ENCODE results near the gene KHDC1L.

DNA sequence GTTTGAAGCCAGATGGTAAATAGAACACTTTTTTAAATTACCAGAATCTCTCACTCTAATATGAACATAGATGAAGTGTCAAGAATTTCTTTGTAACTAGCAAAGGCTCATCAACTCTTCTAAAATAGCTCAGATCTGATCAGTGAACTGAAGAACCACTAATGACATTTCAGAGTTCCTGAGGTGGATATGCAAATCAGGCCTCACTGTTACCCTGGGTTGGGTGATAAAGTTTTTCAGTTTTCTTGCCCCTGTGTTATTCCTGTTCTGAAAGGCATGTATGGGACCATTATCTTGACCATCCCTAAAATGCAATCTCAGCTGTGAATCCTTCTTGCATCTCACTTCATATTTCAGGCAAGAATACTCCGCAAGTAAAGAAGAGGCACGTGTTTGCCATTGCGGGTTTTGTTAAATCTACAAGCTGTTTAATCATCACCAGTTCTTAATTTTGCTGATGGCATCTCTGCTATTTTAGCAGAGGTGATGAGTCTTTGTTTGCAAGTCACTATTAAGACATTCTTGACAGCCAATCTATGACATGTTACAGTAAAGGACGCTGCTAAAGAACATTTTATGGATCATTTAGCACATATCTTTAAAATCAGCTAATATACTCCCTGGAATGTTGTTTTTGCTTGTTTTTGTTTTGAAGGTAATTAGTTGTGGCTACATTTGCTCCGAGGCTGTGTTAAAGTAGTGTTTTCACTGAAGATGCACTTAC, 47.9 kb downstream of the KHDC1L start:
- no peak for TF ChIP-seq ZFP30 (CRISPR knock-in tag; IDR thresholded peaks at IDR 0.05)
- TF ChIP-seq, protein P1, sequence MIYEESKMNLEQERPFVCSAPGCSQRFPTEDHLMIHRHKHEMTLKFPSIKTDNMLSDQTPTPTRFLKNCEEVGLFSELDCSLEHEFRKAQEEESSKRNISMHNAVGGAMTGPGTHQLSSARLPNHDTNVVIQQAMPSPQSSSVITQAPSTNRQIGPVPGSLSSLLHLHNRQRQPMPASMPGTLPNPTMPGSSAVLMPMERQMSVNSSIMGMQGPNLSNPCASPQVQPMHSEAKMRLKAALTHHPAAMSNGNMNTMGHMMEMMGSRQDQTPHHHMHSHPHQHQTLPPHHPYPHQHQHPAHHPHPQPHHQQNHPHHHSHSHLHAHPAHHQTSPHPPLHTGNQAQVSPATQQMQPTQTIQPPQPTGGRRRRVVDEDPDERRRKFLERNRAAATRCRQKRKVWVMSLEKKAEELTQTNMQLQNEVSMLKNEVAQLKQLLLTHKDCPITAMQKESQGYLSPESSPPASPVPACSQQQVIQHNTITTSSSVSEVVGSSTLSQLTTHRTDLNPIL (CRISPR knock-in tag; IDR thresholded peaks at IDR 0.05; ENCODE audit: low read depth), result no peak
- no peak for TF ChIP-seq ZFP3 (CRISPR knock-in tag; IDR thresholded peaks at IDR 0.05)
- TF ChIP-seq TOX (CRISPR knock-in tag; IDR thresholded peaks at IDR 0.05; ENCODE audit: borderline replicate concordance), result no peak
- no peak for TF ChIP-seq TCF4 (CRISPR knock-in tag; IDR thresholded peaks at IDR 0.05; ENCODE audit: borderline replicate concordance)
- no peak for TF ChIP-seq RARB (CRISPR knock-in tag; IDR thresholded peaks at IDR 0.05)
- no peak for TF ChIP-seq ZNF8 (CRISPR knock-in tag; IDR thresholded peaks at IDR 0.05)
- no peak for TF ChIP-seq ARNTL (CRISPR knock-in tag; IDR thresholded peaks at IDR 0.05; ENCODE audit: borderline replicate concordance, low read depth)
- TF ChIP-seq ISL1 (CRISPR knock-in tag; IDR thresholded peaks at IDR 0.05), result no peak
- TF ChIP-seq, protein P2, sequence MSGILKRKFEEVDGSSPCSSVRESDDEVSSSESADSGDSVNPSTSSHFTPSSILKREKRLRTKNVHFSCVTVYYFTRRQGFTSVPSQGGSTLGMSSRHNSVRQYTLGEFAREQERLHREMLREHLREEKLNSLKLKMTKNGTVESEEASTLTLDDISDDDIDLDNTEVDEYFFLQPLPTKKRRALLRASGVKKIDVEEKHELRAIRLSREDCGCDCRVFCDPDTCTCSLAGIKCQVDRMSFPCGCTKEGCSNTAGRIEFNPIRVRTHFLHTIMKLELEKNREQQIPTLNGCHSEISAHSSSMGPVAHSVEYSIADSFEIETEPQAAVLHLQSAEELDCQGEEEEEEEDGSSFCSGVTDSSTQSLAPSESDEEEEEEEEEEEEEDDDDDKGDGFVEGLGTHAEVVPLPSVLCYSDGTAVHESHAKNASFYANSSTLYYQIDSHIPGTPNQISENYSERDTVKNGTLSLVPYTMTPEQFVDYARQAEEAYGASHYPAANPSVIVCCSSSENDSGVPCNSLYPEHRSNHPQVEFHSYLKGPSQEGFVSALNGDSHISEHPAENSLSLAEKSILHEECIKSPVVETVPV (CRISPR knock-in tag; IDR thresholded peaks at IDR 0.05), result no peak

Measured in SK-N-SH treated with all-trans-retinoic acid at 6 μM for 48 hours (cell line).